Progenitor cell of endocrine pancreas (in vitro differentiated cells): ENCODE data around the gene ZKSCAN8. TPM values are rescaled to one million over a fixed set of nuclear protein-coding genes. Genes with fewer than 3 reads are reported as not detected.

ENCODE experiments used
- DNase-seq: peaks from one replicate; pipeline ENCODE4 v3.0.0; 2021; ENCODE audit warnings: low spot score; ENCODE audit not compliant: unreplicated experiment
- H3K27ac Mint-ChIP-seq: 2 replicates; pipeline ENCODE4 v1.8.0; 2021; ENCODE audit warnings: mild to moderate bottlenecking, moderate library complexity, mixed read lengths
- H3K27me3 Mint-ChIP-seq: 2 replicates; pipeline ENCODE4 v1.8.0; 2021; ENCODE audit warnings: mixed read lengths
- H3K36me3 Mint-ChIP-seq: 2 replicates; pipeline ENCODE4 v1.8.0; 2022; ENCODE audit warnings: mixed read lengths; ENCODE audit not compliant: insufficient read depth
- H3K4me1 Mint-ChIP-seq: 2 replicates; pipeline ENCODE4 v1.8.0; 2021; ENCODE audit warnings: low read depth, mixed read lengths
- H3K4me3 Mint-ChIP-seq: 2 replicates; pipeline ENCODE4 v1.8.0; 2021; ENCODE audit warnings: low read depth, mild to moderate bottlenecking, moderate library complexity, mixed read lengths
- H3K9me3 Mint-ChIP-seq: 2 replicates; pipeline ENCODE4 v1.8.0; 2021; ENCODE audit warnings: low read depth, mixed read lengths
- total RNA-seq: library from RNA; stranded (reverse); gene quantifications from 2 replicates; pipeline ENCODE4 v1.2.1, GENCODE V29; 2021
- TF ChIP-seq, protein P1 (sequence below): fragments of 200-600 bp; sonication (generic); IDR thresholded peaks from one replicate; pipeline ENCODE4 v1.5.0; 2021; ENCODE audit warnings: antibody characterized with exemption, mild to moderate bottlenecking; ENCODE audit not compliant: unreplicated experiment

The ZKSCAN8 gene
- total RNA-seq, 1 donor from 2014 or later: 47.6 TPM

DNA sequence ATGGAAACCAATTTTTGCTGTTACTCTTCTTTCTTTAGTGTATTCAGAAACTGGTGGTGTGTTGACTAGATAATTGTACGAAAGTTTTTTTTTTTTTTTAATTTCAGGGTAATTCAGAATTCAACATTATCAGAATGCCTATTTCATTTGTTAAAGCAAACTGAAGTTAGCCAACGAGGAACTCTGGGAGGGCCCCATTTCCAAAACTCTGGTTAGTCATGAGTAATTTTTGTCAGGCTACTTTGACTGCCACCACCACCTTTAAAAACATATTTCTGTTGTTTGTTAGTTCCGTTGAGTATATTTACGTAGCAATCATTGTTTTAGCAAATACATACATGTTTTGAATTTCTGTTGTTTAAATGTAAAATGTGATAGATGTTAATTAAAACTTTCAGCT, 763 bp downstream of the ZKSCAN8 start:
- Mint-ChIP-seq H3K27me3 (peaks cover 6% of the 10 kb centered on the region), H3K36me3 (peaks cover 32% of the 10 kb centered on the region), H3K4me3 (peak overlapping the region; percentile 96), H3K4me1 (peaks cover 18% of the 10 kb centered on the region), H3K9me3 (peaks cover 7% of the 10 kb centered on the region), H3K27ac (peak overlapping the region; percentile 97)
- TF ChIP-seq, protein P1, sequence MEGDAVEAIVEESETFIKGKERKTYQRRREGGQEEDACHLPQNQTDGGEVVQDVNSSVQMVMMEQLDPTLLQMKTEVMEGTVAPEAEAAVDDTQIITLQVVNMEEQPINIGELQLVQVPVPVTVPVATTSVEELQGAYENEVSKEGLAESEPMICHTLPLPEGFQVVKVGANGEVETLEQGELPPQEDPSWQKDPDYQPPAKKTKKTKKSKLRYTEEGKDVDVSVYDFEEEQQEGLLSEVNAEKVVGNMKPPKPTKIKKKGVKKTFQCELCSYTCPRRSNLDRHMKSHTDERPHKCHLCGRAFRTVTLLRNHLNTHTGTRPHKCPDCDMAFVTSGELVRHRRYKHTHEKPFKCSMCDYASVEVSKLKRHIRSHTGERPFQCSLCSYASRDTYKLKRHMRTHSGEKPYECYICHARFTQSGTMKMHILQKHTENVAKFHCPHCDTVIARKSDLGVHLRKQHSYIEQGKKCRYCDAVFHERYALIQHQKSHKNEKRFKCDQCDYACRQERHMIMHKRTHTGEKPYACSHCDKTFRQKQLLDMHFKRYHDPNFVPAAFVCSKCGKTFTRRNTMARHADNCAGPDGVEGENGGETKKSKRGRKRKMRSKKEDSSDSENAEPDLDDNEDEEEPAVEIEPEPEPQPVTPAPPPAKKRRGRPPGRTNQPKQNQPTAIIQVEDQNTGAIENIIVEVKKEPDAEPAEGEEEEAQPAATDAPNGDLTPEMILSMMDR: no peak
- no peak for DNase-seq

DNA sequence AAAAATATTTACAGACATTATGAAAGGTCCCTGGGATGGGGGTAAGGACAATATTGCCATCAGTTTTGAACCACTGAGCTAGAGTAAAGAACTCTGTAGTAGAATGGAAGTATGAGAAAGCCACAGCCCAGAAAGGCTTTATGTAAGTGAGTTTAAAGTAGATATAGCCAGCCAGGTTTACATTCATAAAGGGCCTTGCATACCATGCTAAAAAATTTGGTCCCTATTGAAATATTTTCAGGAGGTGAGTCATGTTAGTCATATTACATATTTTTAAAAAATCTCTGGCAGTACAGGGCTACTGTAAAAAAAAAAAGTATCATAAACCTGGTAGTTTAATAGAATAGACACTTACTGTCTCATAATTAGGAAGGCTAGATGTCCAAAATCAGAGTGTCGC, 3.5 kb downstream of the ZKSCAN8 start:
- H3K27me3 Mint-ChIP-seq: peaks cover 4% of the 10 kb centered on the region
- H3K4me3 Mint-ChIP-seq: no peak overlapping the region
- DNase-seq: no peak
- peaks cover 13% of the 10 kb centered on the region for H3K4me1 Mint-ChIP-seq
- TF ChIP-seq, protein P1: no peak
- no peak overlapping the region for H3K27ac Mint-ChIP-seq
- peaks cover 24% of the 10 kb centered on the region for H3K9me3 Mint-ChIP-seq
- H3K36me3 Mint-ChIP-seq: peaks cover 57% of the 10 kb centered on the region

DNA sequence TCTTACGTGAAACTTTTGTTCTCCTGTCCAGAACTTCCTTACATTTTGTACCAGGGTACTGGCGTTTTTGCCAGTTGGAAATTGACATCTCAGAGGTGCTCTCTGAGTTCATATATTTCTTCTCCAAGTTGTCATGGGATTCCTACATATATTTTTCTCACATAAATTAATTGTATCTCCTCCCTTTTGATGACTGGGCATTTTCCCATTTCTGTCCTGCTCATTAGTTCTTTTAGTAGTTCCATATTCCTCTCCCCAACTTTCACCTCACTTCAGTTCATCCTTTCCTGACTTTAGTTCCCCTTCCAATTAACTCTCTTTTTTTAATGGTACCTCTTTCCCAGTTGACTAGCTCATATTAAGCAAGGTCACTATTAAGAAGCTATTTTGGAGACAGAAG, 10.8 kb downstream of the ZKSCAN8 start:
- Mint-ChIP-seq H3K27me3 (no peaks in the 10 kb centered on the region), H3K4me1 (no peaks in the 10 kb centered on the region), H3K27ac (no peak overlapping the region), H3K9me3 (peaks cover 63% of the 10 kb centered on the region), H3K36me3 (peaks cover 94% of the 10 kb centered on the region), H3K4me3 (no peak overlapping the region)
- TF ChIP-seq, protein P1: no peak
- no peak for DNase-seq

DNA sequence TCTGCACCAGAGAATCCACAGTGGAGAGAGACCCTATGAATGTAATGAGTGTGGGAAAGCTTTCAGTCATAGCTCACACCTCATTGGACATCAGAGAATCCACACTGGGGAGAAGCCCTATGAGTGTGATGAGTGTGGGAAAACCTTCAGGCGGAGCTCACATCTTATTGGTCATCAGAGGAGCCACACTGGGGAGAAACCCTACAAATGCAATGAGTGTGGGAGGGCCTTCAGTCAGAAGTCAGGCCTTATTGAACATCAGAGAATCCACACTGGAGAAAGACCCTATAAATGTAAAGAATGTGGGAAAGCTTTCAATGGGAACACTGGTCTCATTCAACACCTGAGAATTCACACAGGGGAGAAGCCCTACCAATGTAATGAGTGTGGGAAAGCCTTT, 11.9 kb downstream of the ZKSCAN8 start:
- TF ChIP-seq, protein P1: no peak
- DNase-seq: no peak
- Mint-ChIP-seq H3K9me3 (peaks cover 62% of the 10 kb centered on the region), H3K27ac (no peak overlapping the region), H3K4me1 (no peaks in the 10 kb centered on the region), H3K4me3 (no peak overlapping the region), H3K36me3 (peaks cover 93% of the 10 kb centered on the region), H3K27me3 (no peaks in the 10 kb centered on the region)

DNA sequence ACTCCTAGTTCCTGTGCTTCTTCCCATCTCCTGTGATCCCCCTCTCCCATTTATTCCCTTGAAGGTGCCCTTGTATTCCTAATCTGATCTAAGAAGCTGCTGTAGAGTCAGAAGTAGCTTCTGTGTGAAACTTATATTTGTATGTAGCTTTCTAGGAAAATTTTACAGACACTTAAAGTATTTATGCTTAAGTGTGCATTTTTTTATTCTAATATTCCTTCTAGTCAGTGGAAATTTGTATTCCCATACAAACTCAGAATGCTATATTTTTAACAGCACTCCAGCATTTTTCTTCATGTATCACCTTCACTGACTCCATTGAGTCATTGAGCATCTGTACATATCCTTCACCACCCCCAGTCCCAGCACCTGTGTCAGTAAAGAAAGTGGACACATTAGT, 12.7 kb downstream of the ZKSCAN8 start:
- TF ChIP-seq, protein P1: no peak
- Mint-ChIP-seq H3K4me3 (no peak overlapping the region), H3K27me3 (no peaks in the 10 kb centered on the region), H3K36me3 (peaks cover 91% of the 10 kb centered on the region), H3K27ac (no peak overlapping the region), H3K4me1 (no peaks in the 10 kb centered on the region), H3K9me3 (peaks cover 63% of the 10 kb centered on the region)
- no peak for DNase-seq
